Sigmoid colon (tissue), 4 donors: ENCODE data around the gene FUBP3.

Experiments
- CTCF ChIP-seq, 4 experiments: fragments of 450-650 bp in 3 of 4; fragments of 200-600 bp in 1 of 4; IDR thresholded peaks; one replicate each; pipeline ENCODE4 v1.5.1; 2016 to 2019; ENCODE audit warnings: antibody characterized with exemption in 4 of 4, mild to moderate bottlenecking in 3 of 4, moderate library complexity in 2 of 4
- POLR2AphosphoS5 ChIP-seq, 4 donors: sonication (generic); formaldehyde crosslinking; IDR thresholded peaks; one replicate each; pipeline ENCODE4 v1.6.1; 2017; ENCODE audit warnings: antibody characterized with exemption in 4 of 4

GRCh38 chr9:130548103-130548502, 31.3 kb upstream of the FUBP3 start:
- TF ChIP-seq CTCF (IDR thresholded peaks at IDR 0.05), result no peak
- TF ChIP-seq POLR2AphosphoS5 (IDR thresholded peaks at IDR 0.05), result no peak
